GM10266 (cell line): ENCODE results near the gene TEDC2.
A peak's percentile ranks its signal among the peaks of the same experiment; 100 is the strongest.

Source experiments
- DNase-seq: peaks from one replicate; pipeline ENCODE4 v3.0.0; 2012; ENCODE audit errors: extremely low spot score
- CTCF ChIP-seq: IDR thresholded peaks from 2 replicates; pipeline ENCODE4 v1.5.1; 2012; ENCODE audit warnings: mild to moderate bottlenecking, low read depth; ENCODE audit not compliant: control insufficient read depth, insufficient read depth; ENCODE audit errors: missing control alignments

TEDC2 gene

DNA sequence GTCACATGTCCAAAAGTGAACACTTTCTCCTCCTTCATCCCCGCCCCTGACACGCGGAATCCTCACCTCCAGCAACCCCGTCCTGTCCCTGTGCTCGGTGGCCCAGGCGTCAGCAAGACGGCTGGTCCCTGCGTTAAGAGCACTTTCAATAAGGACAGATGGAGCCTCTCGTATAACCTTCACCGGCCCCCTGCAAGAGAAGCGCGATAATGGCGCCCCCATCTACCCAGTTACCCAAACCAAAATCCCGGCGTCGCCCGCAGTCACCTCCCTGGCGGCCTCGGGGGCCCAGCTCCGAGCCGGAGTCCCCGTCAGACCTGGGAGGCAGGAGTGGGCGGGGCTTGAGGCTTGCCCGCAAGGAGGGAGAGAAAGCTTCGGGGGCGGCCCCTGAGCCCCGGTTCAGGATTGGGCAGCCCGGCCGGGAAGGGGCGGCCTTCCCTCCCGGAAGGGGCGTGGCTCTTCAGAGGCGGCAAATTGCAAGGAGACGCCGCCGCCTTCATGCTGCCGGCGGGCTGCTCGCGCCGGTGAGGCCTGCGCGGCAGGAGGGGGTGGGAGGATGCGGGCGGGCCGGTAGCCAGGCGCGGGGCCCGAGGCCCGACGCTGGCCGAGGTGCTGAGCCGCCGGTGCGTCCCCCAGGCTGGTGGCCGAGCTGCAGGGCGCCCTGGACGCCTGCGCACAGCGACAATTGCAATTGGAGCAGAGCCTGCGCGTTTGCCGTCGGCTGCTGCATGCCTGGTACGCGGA lies at the start of gene TEDC2:
TEDC2 (plus strand) TSS at position 463 of the 744 bp plus-strand sequence; CDS start at position 499, 36 bp downstream.
- TF ChIP-seq CTCF = no peak
- peak; percentile 100 for DNase-seq

DNA sequence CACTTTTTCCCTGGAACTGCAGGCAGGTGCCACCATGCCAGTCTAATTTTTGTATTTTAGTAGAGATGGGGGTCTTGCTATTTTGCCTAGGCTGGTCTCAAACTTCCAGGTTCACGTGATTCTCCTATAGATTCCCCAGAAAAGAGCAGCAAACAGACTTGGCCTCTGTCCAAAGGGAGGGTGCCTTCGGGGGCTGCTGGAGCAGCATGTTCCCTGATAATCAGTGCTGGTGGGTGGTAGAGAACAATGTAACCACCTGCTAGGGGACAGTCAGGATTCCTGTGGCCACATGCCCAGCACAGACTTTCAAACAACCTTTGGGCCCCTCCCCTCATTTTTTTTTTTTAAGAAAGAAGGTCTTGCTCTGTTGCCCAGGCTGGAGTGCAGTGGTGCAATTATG lies 44.8 kb upstream of the TEDC2 start:
- TF ChIP-seq CTCF = no peak
- DNase-seq = no peak

DNA sequence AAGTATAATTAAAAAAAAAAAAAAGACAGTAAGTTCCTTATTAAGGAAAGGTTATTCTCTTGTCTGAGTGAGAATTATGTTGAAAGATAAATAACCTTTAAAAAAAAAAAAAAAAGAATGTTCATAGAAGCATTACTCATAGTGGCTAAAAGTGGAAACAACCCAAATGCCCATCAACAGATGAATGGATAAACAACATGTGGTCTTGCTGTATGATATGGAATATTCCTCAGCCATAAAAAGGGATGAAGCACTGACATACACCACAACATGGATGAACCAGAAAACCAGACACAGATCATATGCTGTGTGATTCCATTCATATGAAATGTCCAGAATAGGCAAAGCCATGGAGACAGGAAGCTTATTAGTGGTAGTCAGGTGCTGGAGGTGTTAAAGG lies 39.9 kb upstream of the TEDC2 start:
- no peak for TF ChIP-seq CTCF
- no peak for DNase-seq

- TF ChIP-seq CTCF = no peak
- no peak for DNase-seq
Measured at GRCh38 chr16:2422123-2422867, 37.6 kb upstream of the TEDC2 start.

- TF ChIP-seq CTCF = no peak
- no peak for DNase-seq
Measured at GRCh38 chr16:2424061-2425007, 35.6 kb upstream of the TEDC2 start.

GRCh38 chr16:2425008-2425518 lies 34.8 kb upstream of the TEDC2 start:
- DNase-seq = no peak
- TF ChIP-seq CTCF = no peak
